Chondrocyte (in vitro differentiated cells): ENCODE data around the gene IDH3G. TPM values are rescaled to one million over a fixed set of nuclear protein-coding genes. Genes with fewer than 3 reads are reported as not detected.

Experiments used
- DNase-seq: peaks from one replicate; pipeline ENCODE4 v3.0.0; 2021; ENCODE audit warnings: mixed read lengths, low spot score
- H3K27ac Mint-ChIP-seq: one replicate; pipeline ENCODE4 v1.8.0; 2021; ENCODE audit warnings: mild to moderate bottlenecking, moderate library complexity, mixed read lengths; ENCODE audit not compliant: unreplicated experiment
- H3K27me3 Mint-ChIP-seq: 2 replicates; pipeline ENCODE4 v1.8.0; 2021; ENCODE audit warnings: low read depth, mixed read lengths
- H3K36me3 Mint-ChIP-seq: 2 replicates; pipeline ENCODE4 v1.8.0; 2021; ENCODE audit warnings: low read depth, mixed read lengths
- H3K4me1 Mint-ChIP-seq: 2 replicates; pipeline ENCODE4 v1.8.0; 2021; ENCODE audit warnings: low read depth, mild to moderate bottlenecking, mixed read lengths
- H3K4me3 Mint-ChIP-seq: one replicate; pipeline ENCODE4 v1.8.0; 2021; ENCODE audit warnings: mild to moderate bottlenecking, moderate library complexity, mixed read lengths; ENCODE audit not compliant: unreplicated experiment
- H3K9me3 Mint-ChIP-seq: 2 replicates; pipeline ENCODE4 v1.8.0; 2021; ENCODE audit warnings: low read depth, mixed read lengths
- total RNA-seq: library from RNA; stranded (reverse); gene quantifications from 3 replicates; pipeline ENCODE4 v1.2.1, GENCODE V29; 2021
- TF ChIP-seq, protein P1 (sequence below): fragments of 200-600 bp; sonication (generic); IDR thresholded peaks from 2 replicates; pipeline ENCODE4 v1.5.0; 2021; ENCODE audit warnings: antibody characterized with exemption, mild to moderate bottlenecking, moderate library complexity

Gene IDH3G
- total RNA-seq, 1 donor from 2014 or later, result 42.8 TPM

- Mint-ChIP-seq H3K27me3 (no peaks in the 10 kb centered on the region), H3K9me3 (no peaks in the 10 kb centered on the region), H3K4me3 (peak within 1 kb of the TSS; percentile 74), H3K27ac (peak within 1 kb of the TSS; percentile 61), H3K36me3 (no peaks in the 10 kb centered on the region), H3K4me1 (peaks cover 11% of the 10 kb centered on the region)
- DNase-seq, result peak; percentile 96
- TF ChIP-seq, protein P1, sequence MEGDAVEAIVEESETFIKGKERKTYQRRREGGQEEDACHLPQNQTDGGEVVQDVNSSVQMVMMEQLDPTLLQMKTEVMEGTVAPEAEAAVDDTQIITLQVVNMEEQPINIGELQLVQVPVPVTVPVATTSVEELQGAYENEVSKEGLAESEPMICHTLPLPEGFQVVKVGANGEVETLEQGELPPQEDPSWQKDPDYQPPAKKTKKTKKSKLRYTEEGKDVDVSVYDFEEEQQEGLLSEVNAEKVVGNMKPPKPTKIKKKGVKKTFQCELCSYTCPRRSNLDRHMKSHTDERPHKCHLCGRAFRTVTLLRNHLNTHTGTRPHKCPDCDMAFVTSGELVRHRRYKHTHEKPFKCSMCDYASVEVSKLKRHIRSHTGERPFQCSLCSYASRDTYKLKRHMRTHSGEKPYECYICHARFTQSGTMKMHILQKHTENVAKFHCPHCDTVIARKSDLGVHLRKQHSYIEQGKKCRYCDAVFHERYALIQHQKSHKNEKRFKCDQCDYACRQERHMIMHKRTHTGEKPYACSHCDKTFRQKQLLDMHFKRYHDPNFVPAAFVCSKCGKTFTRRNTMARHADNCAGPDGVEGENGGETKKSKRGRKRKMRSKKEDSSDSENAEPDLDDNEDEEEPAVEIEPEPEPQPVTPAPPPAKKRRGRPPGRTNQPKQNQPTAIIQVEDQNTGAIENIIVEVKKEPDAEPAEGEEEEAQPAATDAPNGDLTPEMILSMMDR, result peak; percentile 87
These were observed 30.0 kb downstream of the IDH3G start, which contains the start of gene PLXNB3 for GRCh38 chrX:153763989-153764755. TSS of gene PLXNB3 (plus strand) at chrX:153764249. CDS start at chrX:153765536, 1,287 bp downstream.

DNA sequence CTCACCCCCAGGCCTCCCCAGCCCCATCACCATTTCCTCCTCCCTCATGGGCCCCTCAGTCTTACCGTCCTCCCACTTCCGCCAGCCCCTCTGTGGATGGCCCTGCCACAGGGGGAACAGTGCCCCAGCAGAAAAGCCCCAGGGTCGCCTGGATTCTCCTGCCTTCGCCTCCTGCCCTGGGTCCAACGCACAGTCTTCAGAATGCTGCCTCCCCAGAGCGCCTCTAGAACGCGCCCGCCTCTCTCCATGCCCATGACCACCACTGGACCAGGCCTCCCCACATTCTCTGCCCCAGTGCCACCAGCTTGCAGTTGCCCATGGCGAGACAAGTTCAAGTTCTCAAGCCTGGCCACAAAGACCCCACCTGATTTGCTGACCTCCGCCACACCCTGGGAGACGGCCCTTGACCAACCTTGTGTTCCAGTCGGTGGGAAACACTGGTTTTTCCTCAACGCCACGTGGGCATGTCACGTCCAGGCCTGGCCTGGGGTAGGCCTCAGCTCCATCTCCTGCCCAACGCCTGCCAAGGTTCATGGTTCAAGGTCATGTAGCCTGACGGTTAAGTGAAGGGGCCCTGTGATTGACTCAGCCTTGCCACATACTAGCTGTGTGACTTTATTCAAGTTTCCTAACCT, 30.8 kb downstream of the IDH3G start:
- no peaks in the 10 kb centered on the region for H3K27me3 Mint-ChIP-seq
- peaks cover 2% of the 10 kb centered on the region for H3K9me3 Mint-ChIP-seq
- TF ChIP-seq, protein P1, result no peak
- H3K27ac Mint-ChIP-seq, result no peak overlapping the region
- DNase-seq, result no peak
- no peaks in the 10 kb centered on the region for H3K36me3 Mint-ChIP-seq
- H3K4me3 Mint-ChIP-seq, result no peak overlapping the region
- peaks cover 11% of the 10 kb centered on the region for H3K4me1 Mint-ChIP-seq

DNA sequence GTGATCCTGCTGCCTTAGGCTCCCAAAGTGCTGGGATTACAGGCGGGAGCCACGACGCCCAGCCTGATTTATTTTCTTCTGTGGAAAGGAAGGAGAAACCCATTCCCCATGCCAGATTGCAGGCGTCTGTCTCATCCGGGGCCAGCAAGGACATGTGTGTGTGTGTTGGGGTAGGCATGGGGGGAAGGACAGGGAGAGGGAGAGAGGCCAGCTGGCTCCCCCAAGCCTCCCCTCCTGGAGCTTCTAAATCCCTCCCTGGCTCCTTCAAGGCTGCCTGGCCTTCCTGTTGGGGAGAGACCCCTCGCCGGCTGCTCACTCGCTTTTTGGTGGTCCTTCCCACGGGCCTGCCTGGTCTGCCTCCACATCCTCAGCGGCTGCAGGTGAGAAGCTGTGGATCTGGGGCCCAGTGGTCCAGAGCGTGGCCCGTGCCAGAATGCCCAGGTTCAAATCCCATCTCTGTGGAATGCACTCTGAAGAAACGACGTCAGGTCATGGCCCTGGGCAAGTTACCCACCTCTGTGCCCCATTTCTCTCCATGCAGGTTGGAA, 31.5 kb downstream of the IDH3G start:
- Mint-ChIP-seq H3K4me1 (peaks cover 11% of the 10 kb centered on the region), H3K4me3 (no peak overlapping the region), H3K27ac (no peak overlapping the region), H3K27me3 (no peaks in the 10 kb centered on the region), H3K9me3 (peaks cover 2% of the 10 kb centered on the region), H3K36me3 (peaks cover under 1% of the 10 kb centered on the region)
- TF ChIP-seq, protein P1, result no peak
- no peak for DNase-seq

DNA sequence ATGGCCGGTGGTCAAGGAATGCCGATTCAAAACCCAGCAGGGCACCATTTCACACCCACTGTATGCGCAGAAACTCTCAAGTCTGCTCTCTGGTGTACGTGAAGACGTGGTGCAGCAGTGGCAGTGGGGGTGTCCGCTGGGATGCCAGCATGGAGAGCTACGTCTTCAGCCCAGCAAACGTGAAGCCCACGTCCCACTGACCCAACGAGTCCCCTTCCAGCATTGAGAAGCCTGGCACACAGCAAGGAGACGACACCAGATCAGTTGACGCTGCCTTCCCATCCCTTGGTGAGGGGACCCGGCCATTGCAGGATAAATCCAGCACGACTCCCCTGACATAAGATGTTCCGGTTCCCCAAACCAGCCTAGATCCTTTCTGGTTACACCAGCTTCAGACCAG, 32.3 kb downstream of the IDH3G start:
- Mint-ChIP-seq H3K36me3 (peaks cover 4% of the 10 kb centered on the region), H3K27me3 (no peaks in the 10 kb centered on the region), H3K9me3 (peaks cover 2% of the 10 kb centered on the region), H3K4me3 (no peak overlapping the region), H3K4me1 (peaks cover 10% of the 10 kb centered on the region), H3K27ac (no peak overlapping the region)
- DNase-seq, result no peak
- TF ChIP-seq, protein P1, result no peak

GRCh38 chrX:153755136-153755535, 39.0 kb downstream of the IDH3G start:
- H3K27me3 Mint-ChIP-seq, result no peaks in the 10 kb centered on the region
- H3K27ac Mint-ChIP-seq, result no peak overlapping the region
- H3K4me1 Mint-ChIP-seq, result no peaks in the 10 kb centered on the region
- TF ChIP-seq, protein P1, result no peak
- no peak for DNase-seq
- H3K4me3 Mint-ChIP-seq, result no peak overlapping the region
- H3K9me3 Mint-ChIP-seq, result peaks cover 14% of the 10 kb centered on the region
- H3K36me3 Mint-ChIP-seq, result peaks cover 10% of the 10 kb centered on the region
